Activated gamma-delta T cell treated with Interleukin-2 at 50 U/mL for 16 hours (primary cell): ENCODE data around the gene UMOD.
"Not testable (repeated sequence)": the region's sequence is repeated elsewhere in the genome, so short reads cannot be mapped to it uniquely, and the experiment has no call there.

Source experiments
- DNase-seq: peaks from one replicate; pipeline ENCODE4 v3.0.0-alpha.2; 2020

UMOD gene

GRCh38 chr16:20363191-20363590 lies 10.7 kb upstream of the UMOD start:
- no peak for DNase-seq

- no peak for DNase-seq
These were observed 7.5 kb upstream of the UMOD start for GRCh38 chr16:20359997-20360396.

GRCh38 chr16:20355114-20355782 lies 2.7 kb upstream of the UMOD start:
- DNase-seq: no peak

GRCh38 chr16:20353379-20353778 lies 864 bp upstream of the UMOD start:
- DNase-seq: no peak

GRCh38 chr16:20349615-20350014 lies 2.9 kb downstream of the UMOD start:
- no peak for DNase-seq

GRCh38 chr16:20348365-20349185 lies 3.9 kb downstream of the UMOD start:
- no peak for DNase-seq

- no peak for DNase-seq
These were observed 4.7 kb downstream of the UMOD start for GRCh38 chr16:20347666-20348364.

GRCh38 chr16:20344611-20345010 lies 7.9 kb downstream of the UMOD start:
- no peak for DNase-seq

GRCh38 chr16:20339744-20340143 lies 12.8 kb downstream of the UMOD start:
- DNase-seq: no peak

GRCh38 chr16:20336955-20337354 lies 15.6 kb downstream of the UMOD start:
- DNase-seq: no peak

- DNase-seq: no peak
These were observed 18.1 kb downstream of the UMOD start for GRCh38 chr16:20334396-20334795.

GRCh38 chr16:20333120-20333519 lies 19.4 kb downstream of the UMOD start:
- no peak for DNase-seq

GRCh38 chr16:20332411-20332810 lies 20.1 kb downstream of the UMOD start:
- no peak for DNase-seq

GRCh38 chr16:20331635-20332034 lies 20.9 kb downstream of the UMOD start:
- no peak for DNase-seq

GRCh38 chr16:20329392-20330138 lies 22.9 kb downstream of the UMOD start:
- no peak for DNase-seq

- DNase-seq: no peak
These were observed 25.0 kb downstream of the UMOD start, which contains the start of gene GP2 for GRCh38 chr16:20327444-20328041. Gene GP2 (minus strand): TSS chr16:20327513. CDS start chr16:20326431, 1,082 bp downstream.

- DNase-seq: no peak
These were observed 26.2 kb downstream of the UMOD start for GRCh38 chr16:20326321-20326720.

- DNase-seq: no peak
These were observed 27.5 kb downstream of the UMOD start for GRCh38 chr16:20325005-20325404.

GRCh38 chr16:20323591-20324117 lies 28.9 kb downstream of the UMOD start:
- no peak for DNase-seq

- no peak for DNase-seq
These were observed 29.8 kb downstream of the UMOD start for GRCh38 chr16:20322696-20323095.

GRCh38 chr16:20321671-20322070 lies 30.8 kb downstream of the UMOD start:
- DNase-seq: no peak

- DNase-seq: not testable (repeated sequence)
These were observed 31.5 kb downstream of the UMOD start for GRCh38 chr16:20321051-20321450.
